ENCODE data around the gene MYO16.

- TF ChIP-seq POLR2AphosphoS5 (IDR thresholded peaks at IDR 0.05; ENCODE audit: insufficient read depth in 1 of 2, low read depth in 1 of 2) (no peak), POLR2A (IDR thresholded peaks at IDR 0.05) (no peak)
- TF ChIP-seq, protein P1, sequence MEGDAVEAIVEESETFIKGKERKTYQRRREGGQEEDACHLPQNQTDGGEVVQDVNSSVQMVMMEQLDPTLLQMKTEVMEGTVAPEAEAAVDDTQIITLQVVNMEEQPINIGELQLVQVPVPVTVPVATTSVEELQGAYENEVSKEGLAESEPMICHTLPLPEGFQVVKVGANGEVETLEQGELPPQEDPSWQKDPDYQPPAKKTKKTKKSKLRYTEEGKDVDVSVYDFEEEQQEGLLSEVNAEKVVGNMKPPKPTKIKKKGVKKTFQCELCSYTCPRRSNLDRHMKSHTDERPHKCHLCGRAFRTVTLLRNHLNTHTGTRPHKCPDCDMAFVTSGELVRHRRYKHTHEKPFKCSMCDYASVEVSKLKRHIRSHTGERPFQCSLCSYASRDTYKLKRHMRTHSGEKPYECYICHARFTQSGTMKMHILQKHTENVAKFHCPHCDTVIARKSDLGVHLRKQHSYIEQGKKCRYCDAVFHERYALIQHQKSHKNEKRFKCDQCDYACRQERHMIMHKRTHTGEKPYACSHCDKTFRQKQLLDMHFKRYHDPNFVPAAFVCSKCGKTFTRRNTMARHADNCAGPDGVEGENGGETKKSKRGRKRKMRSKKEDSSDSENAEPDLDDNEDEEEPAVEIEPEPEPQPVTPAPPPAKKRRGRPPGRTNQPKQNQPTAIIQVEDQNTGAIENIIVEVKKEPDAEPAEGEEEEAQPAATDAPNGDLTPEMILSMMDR (IDR thresholded peaks at IDR 0.05): no peak
Observed at GRCh38 chr13:108734676-108735075, 105.3 kb downstream of the MYO16 start.
